ENCODE data around the gene SORL1. TPM values are rescaled to one million over a fixed set of nuclear protein-coding genes. Genes with fewer than 3 reads are reported as not detected.

Gene SORL1
- total and polyA plus RNA-seq, 3 experiments from 2014 or later, result 44.5 to 220 (median 46.9) TPM

DNA sequence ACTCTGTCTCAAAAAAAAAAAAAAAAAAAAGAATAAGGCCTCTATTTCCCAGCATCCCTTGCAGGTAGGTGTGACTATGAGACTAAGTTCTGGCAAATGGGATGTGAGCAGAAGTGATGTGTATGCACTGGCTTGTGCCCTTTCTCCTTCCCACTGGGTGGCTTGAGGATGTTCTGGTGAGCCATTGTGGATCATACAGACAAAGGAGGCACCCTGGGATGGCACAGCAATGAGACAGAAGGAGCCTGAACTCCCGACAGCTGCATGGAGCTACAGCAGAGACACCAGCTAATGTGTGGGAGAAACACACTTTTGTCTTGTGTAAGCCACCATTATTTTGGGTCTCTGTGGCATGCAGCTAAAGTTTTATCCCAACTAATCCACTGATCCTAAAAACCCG, 10.6 kb upstream of the SORL1 start:
- Histone ChIP-seq H3K4me3 (ENCODE audit: low read length) (no peak overlapping the region), H3K27ac (ENCODE audit: low read depth, low read length) (no peak overlapping the region), H3K4me1 (ENCODE audit: insufficient read depth, low read length) (peaks cover 23% of the 10 kb centered on the region), H3K27me3 (ENCODE audit: insufficient read depth, low read length, poor library complexity, severe bottlenecking) (no peaks in the 10 kb centered on the region), H3K36me3 (ENCODE audit: insufficient read depth, low read length) (peaks cover 4% of the 10 kb centered on the region), H3K9me3 (ENCODE audit: low read length) (no peaks in the 10 kb centered on the region)
- no peak for DNase-seq
- no peak overlapping the region for H3K27ac Mint-ChIP-seq
- peaks cover 0 to 1% of the 10 kb centered on the region in 2 donors for H3K27me3 Mint-ChIP-seq
- H3K4me3 Mint-ChIP-seq, result no peak overlapping the region
- peaks cover 13 to 28% (median 14%) of the 10 kb centered on the region in 3 donors for H3K36me3 Mint-ChIP-seq
- ChIA-PET CTCF (interaction anchor here (1.7 kb wide), 1 partner anchor 9 kb away, joined by 5 read pairs; no protein-coding TSS in a partner anchor), POLR2A (interaction anchor here (0.6 kb wide), 1 partner anchor 47 kb away, joined by 3 read pairs; no protein-coding TSS in a partner anchor)
- peaks cover 20 to 46% (median 37%) of the 10 kb centered on the region in 3 donors for H3K4me1 Mint-ChIP-seq
- no peaks in the 10 kb centered on the region for H3K9me3 Mint-ChIP-seq

- peaks cover 13 to 38% (median 14%) of the 10 kb centered on the region in 3 donors for H3K36me3 Mint-ChIP-seq
Observed at GRCh38 chr11:121443688-121444275, 8.3 kb upstream of the SORL1 start.

DNA sequence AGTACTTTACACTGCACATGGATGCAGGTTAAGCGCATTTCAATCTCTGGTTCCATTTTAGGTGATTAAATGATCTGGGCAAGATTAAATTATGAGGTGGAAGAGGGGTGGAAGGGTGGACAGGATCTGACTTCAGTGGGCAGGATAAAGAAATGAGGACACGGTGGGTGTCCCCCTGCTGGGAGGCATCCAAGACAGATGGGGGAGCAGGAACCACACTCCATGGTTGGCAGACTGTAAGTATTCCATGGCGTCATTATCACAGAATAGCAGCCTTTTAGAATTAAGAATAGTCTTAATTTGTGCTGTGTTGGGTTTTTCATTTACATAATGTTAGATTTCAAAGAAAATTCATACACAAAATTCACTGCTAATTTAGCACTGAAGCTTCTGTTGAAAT, 7.6 kb upstream of the SORL1 start:
- Mint-ChIP-seq H3K27ac (peak overlapping the region in 4 of 8 donors; percentile 2 to 84 (median 20)), H3K27me3 (peaks cover 0 to 1% of the 10 kb centered on the region in 2 donors), H3K9me3 (no peaks in the 10 kb centered on the region), H3K4me3 (peak overlapping the region in 1 of 7 donors; percentile 60), H3K36me3 (peaks cover 13 to 38% (median 14%) of the 10 kb centered on the region in 3 donors), H3K4me1 (peaks cover 38 to 63% (median 54%) of the 10 kb centered on the region in 3 donors)
- H3K36me3 ChIP-seq (ENCODE audit: insufficient read depth, low read length), result peaks cover 4% of the 10 kb centered on the region
- no peaks in the 10 kb centered on the region for H3K9me3 ChIP-seq (ENCODE audit: low read length)
- H3K27ac ChIP-seq (ENCODE audit: low read depth, low read length), result no peak overlapping the region
- no peaks in the 10 kb centered on the region for H3K27me3 ChIP-seq (ENCODE audit: insufficient read depth, low read length, poor library complexity, severe bottlenecking)
- DNase-seq, result no peak
- CTCF ChIA-PET, result no interaction called here
- H3K4me1 ChIP-seq (ENCODE audit: insufficient read depth, low read length), result peaks cover 53% of the 10 kb centered on the region
- POLR2A ChIA-PET, result no interaction called here
- H3K4me3 ChIP-seq (ENCODE audit: low read length), result no peak overlapping the region

More at GRCh38 chr11:121443688-121444275, 8.3 kb upstream of the SORL1 start:
- Mint-ChIP-seq H3K27ac (peak overlapping the region in 4 of 8 donors; percentile 3 to 66 (median 28)), H3K27me3 (peaks cover 0 to 1% of the 10 kb centered on the region in 2 donors), H3K4me1 (peaks cover 31 to 56% (median 47%) of the 10 kb centered on the region in 3 donors), H3K9me3 (no peaks in the 10 kb centered on the region), H3K4me3 (no peak overlapping the region)
- ChIA-PET CTCF (no interaction called here), POLR2A (interaction anchor here (0.5 to 0.6 kb wide), 2 partner anchors 11 to 133 kb away, joined by 3 read pairs; no protein-coding TSS in a partner anchor)
- no peak for DNase-seq
- peaks cover 4% of the 10 kb centered on the region for H3K36me3 ChIP-seq (ENCODE audit: insufficient read depth, low read length)
- H3K9me3 ChIP-seq (ENCODE audit: low read length), result no peaks in the 10 kb centered on the region
- H3K4me1 ChIP-seq (ENCODE audit: insufficient read depth, low read length), result peaks cover 46% of the 10 kb centered on the region
- H3K4me3 ChIP-seq (ENCODE audit: low read length), result no peak overlapping the region
- H3K27me3 ChIP-seq (ENCODE audit: insufficient read depth, low read length, poor library complexity, severe bottlenecking), result no peaks in the 10 kb centered on the region
- no peak overlapping the region for H3K27ac ChIP-seq (ENCODE audit: low read depth, low read length)

DNA sequence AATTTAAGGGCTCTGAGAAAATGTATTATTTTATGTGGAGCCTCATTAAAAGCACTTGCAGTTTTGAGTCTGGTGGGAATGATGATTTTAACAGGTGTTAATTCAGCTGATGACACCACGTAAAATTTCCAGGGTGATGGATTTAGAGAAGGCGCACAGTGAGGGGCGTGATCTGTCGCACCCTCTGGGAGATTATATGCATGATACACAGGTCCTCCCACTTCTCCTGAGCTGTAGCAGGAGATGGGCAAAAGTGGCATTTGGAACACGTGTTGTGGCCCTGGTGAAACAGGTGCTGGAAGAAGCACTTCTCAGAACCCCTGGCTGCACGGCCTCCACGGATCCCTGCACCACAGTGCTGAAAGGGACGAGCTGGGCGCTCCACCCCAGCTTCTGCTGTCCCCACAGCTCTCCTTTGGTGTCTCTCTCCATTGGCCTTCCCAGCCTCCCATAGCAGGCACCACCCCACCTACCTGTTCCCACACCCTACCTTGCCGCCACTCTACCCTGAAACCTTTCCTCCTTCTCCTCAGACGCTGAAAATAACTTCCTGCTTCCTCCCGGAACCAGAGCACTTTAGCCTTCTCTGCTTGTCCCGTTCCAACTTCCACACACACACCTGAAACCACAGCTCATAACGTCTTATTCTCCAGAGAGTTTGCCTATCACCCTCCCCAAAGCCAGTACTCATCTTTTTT, 6.9 kb upstream of the SORL1 start:
- H3K36me3 ChIP-seq (ENCODE audit: insufficient read depth, low read length), result peaks cover 4% of the 10 kb centered on the region
- no peaks in the 10 kb centered on the region for H3K9me3 ChIP-seq (ENCODE audit: low read length)
- Mint-ChIP-seq H3K27me3 (peaks cover 0 to 1% of the 10 kb centered on the region in 2 donors), H3K36me3 (peaks cover 13 to 38% (median 14%) of the 10 kb centered on the region in 3 donors), H3K4me3 (peak overlapping the region in 2 of 7 donors; percentile 16 to 20), H3K4me1 (peaks cover 45 to 70% (median 61%) of the 10 kb centered on the region in 3 donors), H3K9me3 (no peaks in the 10 kb centered on the region), H3K27ac (peak overlapping the region in 6 of 8 donors; percentile 0 to 85 (median 76))
- CTCF ChIA-PET, result no interaction called here
- no peak overlapping the region for H3K4me3 ChIP-seq (ENCODE audit: low read length)
- no peak overlapping the region for H3K27ac ChIP-seq (ENCODE audit: low read depth, low read length)
- DNase-seq, result no peak
- POLR2A ChIA-PET, result no interaction called here
- peaks cover 60% of the 10 kb centered on the region for H3K4me1 ChIP-seq (ENCODE audit: insufficient read depth, low read length)
- H3K27me3 ChIP-seq (ENCODE audit: insufficient read depth, low read length, poor library complexity, severe bottlenecking), result no peaks in the 10 kb centered on the region

GRCh38 chr11:121446752-121447156, 5.4 kb upstream of the SORL1 start:
- H3K36me3 Mint-ChIP-seq, result peaks cover 13 to 45% (median 14%) of the 10 kb centered on the region in 3 donors
- Histone ChIP-seq H3K4me1 (ENCODE audit: insufficient read depth, low read length) (peaks cover 70% of the 10 kb centered on the region), H3K27ac (ENCODE audit: low read depth, low read length) (no peak overlapping the region)

GRCh38 chr11:121448011-121448410, 4.1 kb upstream of the SORL1 start:
- peak overlapping the region; percentile 44 to 96 (median 92) for H3K27ac Mint-ChIP-seq
- POLR2A ChIA-PET, result interaction anchor here (1.1 kb wide), 1 partner anchor 9 kb away, joined by 3 read pairs; no protein-coding TSS in a partner anchor
- no peak overlapping the region for H3K27ac ChIP-seq (ENCODE audit: low read depth, low read length)
- DNase-seq, result no peak
- peaks cover 70% of the 10 kb centered on the region for H3K4me1 ChIP-seq (ENCODE audit: insufficient read depth, low read length)
- peaks cover 4% of the 10 kb centered on the region for H3K36me3 ChIP-seq (ENCODE audit: insufficient read depth, low read length)
- no peaks in the 10 kb centered on the region for H3K9me3 ChIP-seq (ENCODE audit: low read length)
- peak overlapping the region; percentile 23 for H3K4me3 ChIP-seq (ENCODE audit: low read length)
- H3K4me1 Mint-ChIP-seq, result peaks cover 61 to 83% (median 78%) of the 10 kb centered on the region in 3 donors
- peaks cover 16 to 47% (median 17%) of the 10 kb centered on the region in 3 donors for H3K36me3 Mint-ChIP-seq
- no peaks in the 10 kb centered on the region for H3K9me3 Mint-ChIP-seq
- peaks cover 0 to 1% of the 10 kb centered on the region in 2 donors for H3K27me3 Mint-ChIP-seq
- no peaks in the 10 kb centered on the region for H3K27me3 ChIP-seq (ENCODE audit: insufficient read depth, low read length, poor library complexity, severe bottlenecking)
- peak overlapping the region in 3 of 7 donors; percentile 1 to 78 (median 47) for H3K4me3 Mint-ChIP-seq
- CTCF ChIA-PET, result no interaction called here

More at GRCh38 chr11:121446752-121447156, 5.4 kb upstream of the SORL1 start:
- Histone ChIP-seq H3K9me3 (ENCODE audit: low read length) (no peaks in the 10 kb centered on the region), H3K4me3 (ENCODE audit: low read length) (no peak overlapping the region), H3K36me3 (ENCODE audit: insufficient read depth, low read length) (peaks cover 4% of the 10 kb centered on the region), H3K27me3 (ENCODE audit: insufficient read depth, low read length, poor library complexity, severe bottlenecking) (no peaks in the 10 kb centered on the region)
- POLR2A ChIA-PET, result no interaction called here
- DNase-seq, result no peak
- peak overlapping the region; percentile 60 to 84 (median 78) for H3K27ac Mint-ChIP-seq
- peak overlapping the region in 1 of 7 donors; percentile 1 for H3K4me3 Mint-ChIP-seq
- H3K27me3 Mint-ChIP-seq, result peaks cover 0 to 1% of the 10 kb centered on the region in 2 donors
- no peaks in the 10 kb centered on the region for H3K9me3 Mint-ChIP-seq
- CTCF ChIA-PET, result interaction anchor here (1.0 kb wide), 1 partner anchor 20 kb away, joined by 4 read pairs; no protein-coding TSS in a partner anchor
- H3K4me1 Mint-ChIP-seq, result peaks cover 57 to 81% (median 75%) of the 10 kb centered on the region in 3 donors

GRCh38 chr11:121448431-121448941, 3.6 kb upstream of the SORL1 start:
- ChIA-PET POLR2A (interaction anchor here (1.1 to 3.4 kb wide), 4 partner anchors 9 to 156 kb away, joined by 3 to 9 read pairs (median 6); partner anchors contain the start of gene SC5D), CTCF (interaction anchor here (1.2 to 4.9 kb wide), 3 partner anchors 14 to 98 kb away, joined by 3 to 52 read pairs (median 17); no protein-coding TSS in a partner anchor)
- Histone ChIP-seq H3K27ac (ENCODE audit: low read depth, low read length) (no peak overlapping the region), H3K4me3 (ENCODE audit: low read length) (peak overlapping the region; percentile 23), H3K9me3 (ENCODE audit: low read length) (no peaks in the 10 kb centered on the region), H3K36me3 (ENCODE audit: insufficient read depth, low read length) (peaks cover 4% of the 10 kb centered on the region), H3K27me3 (ENCODE audit: insufficient read depth, low read length, poor library complexity, severe bottlenecking) (no peaks in the 10 kb centered on the region), H3K4me1 (ENCODE audit: insufficient read depth, low read length) (peaks cover 70% of the 10 kb centered on the region)
- peaks cover 65 to 87% (median 79%) of the 10 kb centered on the region in 3 donors for H3K4me1 Mint-ChIP-seq
- H3K36me3 Mint-ChIP-seq, result peaks cover 16 to 50% (median 17%) of the 10 kb centered on the region in 3 donors
- H3K27ac Mint-ChIP-seq, result peak overlapping the region; percentile 84 to 96 (median 92)
- peaks cover 0 to 1% of the 10 kb centered on the region in 2 donors for H3K27me3 Mint-ChIP-seq
- no peaks in the 10 kb centered on the region for H3K9me3 Mint-ChIP-seq
- H3K4me3 Mint-ChIP-seq, result peak overlapping the region in 6 of 7 donors; percentile 80 to 100 (median 98)
- no peak for DNase-seq
